HG03196 (cell line): ENCODE measurements around the gene EFCAB9.

ENCODE experiments used
- ATAC-seq: cut with Tn5 transposase; IDR thresholded peaks from one replicate; pipeline ENCODE4 v1.9.1; 2021; ENCODE audit not compliant: unreplicated experiment

Gene EFCAB9

DNA sequence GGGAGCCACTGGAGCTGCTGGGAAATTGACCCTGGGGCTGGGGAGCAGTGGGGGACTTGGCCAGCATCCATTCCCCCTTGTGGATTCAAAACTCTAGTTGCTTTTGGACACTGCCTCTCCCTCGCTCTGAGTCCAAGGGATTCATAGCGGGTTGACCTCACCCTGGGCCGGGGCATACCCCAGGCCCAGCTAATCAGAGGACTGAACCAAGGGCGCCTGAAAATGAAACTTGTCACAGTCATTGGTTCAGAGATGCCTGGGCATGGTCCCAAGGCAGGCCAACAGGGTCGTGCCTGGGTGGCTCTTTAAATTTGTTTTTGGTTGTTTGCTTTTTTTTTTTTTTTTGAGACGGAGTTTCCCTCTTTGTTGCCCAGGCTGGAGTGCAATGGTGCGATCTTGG, 28.5 kb upstream of the EFCAB9 start:
- ATAC-seq, result peak; percentile 70

- no peak for ATAC-seq
Measured at GRCh38 chr5:172166030-172166826, 27.7 kb upstream of the EFCAB9 start.

DNA sequence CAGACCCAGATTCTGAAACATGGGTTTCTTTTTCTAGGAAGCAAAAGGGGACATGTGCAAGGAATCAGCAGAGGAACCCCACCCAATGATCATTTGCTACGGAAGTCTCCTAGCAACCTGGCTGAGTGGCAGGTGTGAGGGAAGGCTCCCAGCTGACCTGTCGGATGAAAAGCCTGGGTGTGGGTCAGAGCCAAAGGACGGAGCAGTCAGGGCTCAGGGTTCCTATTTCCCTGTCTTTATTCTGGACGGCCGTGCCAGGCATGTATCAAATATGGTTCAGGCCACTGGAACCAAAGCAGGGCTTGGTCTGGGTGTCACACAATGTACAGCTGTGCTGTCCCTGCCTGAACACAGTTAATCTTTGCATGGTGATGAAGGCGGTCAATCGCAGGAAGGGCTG, 26.1 kb upstream of the EFCAB9 start:
- ATAC-seq, result no peak

DNA sequence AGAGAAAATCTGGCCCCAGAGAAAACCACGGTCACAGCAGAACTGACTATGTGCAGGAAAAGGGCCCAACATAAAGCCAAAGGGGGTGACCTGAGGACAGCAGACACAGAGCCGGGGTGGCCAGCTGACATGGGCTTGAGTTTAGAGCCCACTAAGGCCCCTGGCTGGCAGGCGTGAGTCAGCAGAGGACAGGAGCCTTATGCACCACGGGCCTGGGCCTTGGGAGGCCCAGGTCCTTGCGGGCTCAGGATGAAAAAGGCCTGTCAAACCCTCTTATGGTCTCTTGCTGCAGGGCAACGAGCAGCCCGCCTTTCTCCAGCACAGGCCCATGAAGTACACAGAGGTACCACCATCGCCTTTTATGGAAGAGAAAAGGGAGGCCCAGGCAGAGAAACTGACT, 25.7 kb upstream of the EFCAB9 start:
- ATAC-seq, result no peak

DNA sequence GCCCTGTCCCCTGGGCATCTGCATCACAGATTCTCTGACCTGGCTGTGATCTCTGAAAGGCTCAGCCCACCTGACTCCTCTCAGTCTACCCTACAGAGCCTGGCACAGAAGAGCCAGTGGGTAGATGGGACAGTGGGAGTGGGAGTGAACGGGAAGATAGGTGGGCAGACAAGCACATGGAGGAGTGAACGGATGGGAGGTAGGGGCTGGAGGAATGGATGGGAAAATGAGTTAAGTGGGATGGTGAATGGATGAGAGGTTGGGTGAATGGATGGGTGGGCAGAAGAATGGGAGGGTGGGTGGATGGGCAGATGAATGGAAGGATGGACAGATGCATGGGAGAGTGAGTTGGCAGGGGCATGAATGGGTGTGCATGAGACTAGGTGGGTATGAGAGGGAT, 24.8 kb upstream of the EFCAB9 start:
- no peak for ATAC-seq

DNA sequence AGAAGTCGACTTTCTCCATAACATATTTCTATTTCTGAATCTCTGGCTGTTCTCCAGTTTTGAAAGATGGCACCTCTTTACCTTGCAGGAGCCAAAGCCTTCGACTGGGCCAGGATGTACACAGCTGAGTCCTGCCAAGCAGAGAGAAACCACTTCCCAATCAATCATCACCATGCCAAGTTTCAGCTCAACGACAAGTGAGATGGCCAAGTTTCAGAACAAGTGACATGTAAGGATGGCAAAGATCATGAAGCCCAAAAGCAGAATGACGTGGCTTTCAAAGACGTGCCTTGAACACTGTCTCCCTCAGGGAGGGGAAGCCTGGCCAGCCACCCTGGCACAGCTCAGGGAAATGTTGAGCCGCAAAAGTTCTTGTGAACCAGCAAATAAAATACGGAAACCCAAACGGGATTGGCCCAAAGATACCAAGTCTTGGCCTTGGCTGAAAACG, 23.7 kb upstream of the EFCAB9 start:
- no peak for ATAC-seq

DNA sequence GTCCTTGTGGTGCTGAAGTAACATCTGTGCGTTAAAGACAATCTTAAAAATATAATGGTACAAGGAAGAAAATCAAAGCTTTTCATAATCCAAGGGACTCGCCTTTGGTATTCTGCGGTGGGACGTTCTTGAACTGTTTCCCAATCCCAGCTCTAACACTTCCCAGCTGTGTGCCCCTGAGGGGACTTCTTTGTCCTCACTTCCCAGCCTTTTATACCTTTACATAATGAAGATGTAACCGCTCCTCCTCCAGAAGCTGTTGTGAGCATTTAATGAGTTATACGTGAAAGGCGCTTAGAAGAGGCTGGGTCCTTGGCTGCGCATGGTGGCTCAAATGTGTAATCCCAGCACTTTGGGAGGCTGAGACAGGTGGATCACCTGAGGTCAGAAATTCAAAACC, 22.9 kb upstream of the EFCAB9 start:
- ATAC-seq, result no peak

DNA sequence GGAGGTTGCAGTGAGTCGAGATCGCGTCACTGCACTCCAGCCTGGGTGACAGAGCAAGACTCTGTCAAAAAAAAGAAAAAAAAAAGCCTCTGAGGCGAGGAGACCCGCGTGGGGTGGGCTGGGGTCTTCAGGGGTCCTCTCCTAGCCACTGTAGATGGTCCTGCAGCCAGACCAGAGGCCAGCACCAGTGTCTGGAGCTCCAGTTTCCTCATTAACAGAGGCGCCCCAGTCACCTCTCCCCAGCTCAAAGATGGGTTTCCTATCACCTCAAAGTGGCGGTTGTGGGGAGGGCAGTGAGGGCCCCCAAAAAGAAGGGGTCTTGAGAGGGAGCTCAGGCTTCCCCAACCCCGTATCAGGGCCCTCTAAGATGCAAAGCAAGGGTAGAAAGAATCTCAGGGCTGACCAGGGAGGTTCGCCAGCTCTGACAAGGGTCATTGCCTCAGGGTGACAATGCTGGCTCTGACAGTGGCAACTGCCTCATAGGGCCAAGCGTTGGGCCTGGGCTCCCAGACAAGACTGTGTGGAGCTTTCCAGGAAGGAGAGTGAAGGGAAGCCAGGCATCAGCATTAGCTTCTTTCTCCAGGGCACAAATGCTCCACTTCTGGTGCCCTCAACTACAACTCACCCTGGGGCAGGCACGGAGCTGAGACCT, 20.9 kb upstream of the EFCAB9 start:
- ATAC-seq, result no peak

GRCh38 chr5:172173564-172174153, 20.3 kb upstream of the EFCAB9 start:
- ATAC-seq, result no peak

DNA sequence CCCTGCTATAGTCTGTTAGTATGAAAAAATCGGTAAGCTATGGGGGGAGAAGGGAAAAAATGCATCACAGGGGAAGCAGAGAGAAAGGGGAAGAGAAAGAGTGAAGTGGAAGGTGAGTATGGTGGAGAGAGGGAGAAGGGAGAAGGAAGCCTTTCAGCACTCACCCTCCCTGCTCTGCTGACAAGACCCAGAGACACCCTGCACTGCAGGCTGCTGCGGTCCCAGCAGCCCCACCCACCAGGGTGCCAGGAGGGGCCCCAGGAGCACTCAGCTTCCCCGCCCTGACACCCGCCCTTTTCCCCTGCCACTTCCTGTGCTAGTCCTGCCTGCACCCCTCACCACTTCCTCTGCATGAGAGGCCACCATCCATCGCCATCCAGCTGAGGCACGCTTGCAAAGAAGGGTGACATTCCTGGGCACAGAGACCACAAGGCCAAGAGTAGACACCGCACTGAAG, 18.7 kb upstream of the EFCAB9 start:
- ATAC-seq, result peak; percentile 51

GRCh38 chr5:172177176-172177575, 16.8 kb upstream of the EFCAB9 start:
- ATAC-seq, result no peak

DNA sequence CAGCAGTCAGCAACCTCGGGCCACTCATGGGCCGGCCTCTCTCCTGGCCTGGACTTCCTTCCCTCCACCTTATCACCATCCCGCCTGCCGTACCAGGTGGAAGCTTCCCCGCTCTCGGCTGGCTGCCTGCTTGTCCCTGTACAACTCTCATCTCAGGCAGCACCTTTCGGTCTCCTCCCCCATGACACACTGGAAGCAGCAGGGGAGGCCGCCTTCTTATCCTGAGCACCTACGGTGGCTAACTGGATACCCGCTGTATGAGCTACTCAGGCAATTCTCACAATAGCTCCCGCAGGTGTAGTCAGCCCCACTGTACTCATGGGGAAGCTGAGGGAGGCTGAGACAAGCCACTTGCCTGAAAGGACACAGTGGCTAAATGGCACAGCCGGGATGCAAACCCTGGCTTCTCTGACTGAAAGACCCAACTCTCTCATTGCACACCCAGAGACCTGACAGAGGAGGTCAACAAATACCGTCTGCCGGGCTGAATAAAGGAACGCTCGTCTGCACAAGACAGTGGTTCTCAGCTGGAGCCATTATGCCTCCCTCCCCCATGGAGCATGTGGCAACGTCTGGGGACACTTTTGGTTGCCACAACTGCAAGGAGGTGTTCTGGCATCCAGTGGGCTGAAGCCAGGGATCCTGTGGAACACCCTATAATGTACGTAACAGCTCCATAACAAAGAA, 15.5 kb upstream of the EFCAB9 start:
- no peak for ATAC-seq

DNA sequence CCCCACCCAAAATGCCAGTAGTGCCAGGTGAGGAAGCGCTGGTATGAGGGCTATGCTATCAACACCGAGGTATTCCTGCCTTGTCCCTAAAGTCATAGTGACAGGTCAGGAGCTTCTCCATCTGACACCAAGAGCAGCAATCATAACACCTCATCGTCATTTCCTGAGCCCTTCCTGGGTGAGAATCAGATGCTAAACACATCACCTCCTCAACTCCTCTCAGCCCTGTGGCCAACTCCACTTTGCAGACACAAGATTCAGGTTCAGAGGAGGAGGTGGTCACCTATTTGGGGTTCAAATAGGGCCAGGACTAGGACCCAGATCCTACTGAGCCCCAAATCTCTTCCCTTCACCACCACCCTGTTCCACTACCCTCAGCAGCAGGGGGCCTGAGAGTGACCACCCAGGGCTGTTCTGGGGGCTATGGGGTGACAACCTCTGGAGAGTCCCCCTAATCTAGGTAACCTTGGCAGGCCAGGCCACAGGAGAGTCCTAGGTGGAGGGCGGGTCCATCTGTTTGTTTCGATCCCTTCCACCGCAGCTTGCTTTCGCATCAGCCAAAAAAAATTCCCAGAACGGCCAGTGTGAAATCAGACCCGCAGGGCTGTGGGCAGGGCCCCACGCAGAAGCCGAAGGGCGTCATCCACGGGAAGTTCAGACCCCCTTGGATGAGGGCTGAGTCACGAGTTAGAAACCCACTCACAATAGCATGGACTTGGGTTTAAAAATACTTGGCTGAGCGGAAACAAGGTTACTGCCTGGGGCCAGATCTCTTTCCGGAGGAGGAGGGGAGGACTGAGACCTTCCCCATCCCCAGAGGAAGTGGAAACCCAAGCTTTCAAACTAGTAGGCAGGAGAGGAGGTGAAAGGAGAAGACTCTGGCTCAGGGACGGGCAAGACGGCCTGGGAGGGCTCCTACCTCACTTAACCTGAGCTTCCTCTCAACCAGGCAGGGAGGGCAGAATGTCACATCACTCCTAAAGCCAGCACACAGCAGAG, 14.7 kb upstream of the EFCAB9 start:
- ATAC-seq, result peak; percentile 32

DNA sequence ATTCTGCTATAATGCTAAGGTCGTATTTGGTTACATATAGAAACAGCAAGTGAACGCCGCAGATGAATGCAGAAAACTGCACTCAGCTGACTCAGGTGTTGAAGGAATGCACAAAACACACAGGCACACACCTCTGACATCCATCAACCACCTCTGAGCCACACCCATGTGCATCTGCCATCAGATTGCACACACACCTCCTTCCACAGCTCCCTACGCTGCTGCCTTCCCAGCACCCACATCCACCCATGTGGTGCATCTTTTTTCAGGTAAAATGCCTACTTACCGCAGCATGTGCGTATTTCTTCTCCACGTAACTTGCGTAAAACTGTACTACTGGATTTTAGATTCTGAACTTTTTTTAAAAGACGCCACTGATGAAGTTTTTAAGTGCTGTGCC, 13.0 kb upstream of the EFCAB9 start:
- ATAC-seq, result no peak

DNA sequence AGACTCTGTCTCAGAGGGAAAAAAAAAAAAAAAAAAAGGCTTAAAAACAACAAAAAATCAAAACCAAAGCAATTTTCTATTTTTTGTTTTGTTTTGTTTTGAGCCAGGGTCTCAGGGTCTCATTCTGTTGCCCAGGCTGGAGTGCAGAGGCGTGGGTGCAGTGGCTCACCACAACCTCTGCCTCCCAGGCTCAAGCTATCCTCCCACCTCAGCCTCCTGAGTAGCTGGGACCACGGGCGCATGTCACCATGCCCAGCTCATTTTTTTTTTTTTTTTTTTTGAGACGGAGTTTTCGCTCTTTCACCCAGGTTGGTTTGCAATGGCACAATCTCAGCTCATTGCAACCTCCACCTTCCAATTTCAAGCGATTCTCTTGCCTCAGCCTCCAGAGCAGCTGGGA, 11.7 kb upstream of the EFCAB9 start:
- no peak for ATAC-seq

- ATAC-seq, result no peak
Measured at GRCh38 chr5:172183881-172184280, 10.1 kb upstream of the EFCAB9 start.

- no peak for ATAC-seq
Measured at GRCh38 chr5:172185096-172185461, 8.9 kb upstream of the EFCAB9 start.

DNA sequence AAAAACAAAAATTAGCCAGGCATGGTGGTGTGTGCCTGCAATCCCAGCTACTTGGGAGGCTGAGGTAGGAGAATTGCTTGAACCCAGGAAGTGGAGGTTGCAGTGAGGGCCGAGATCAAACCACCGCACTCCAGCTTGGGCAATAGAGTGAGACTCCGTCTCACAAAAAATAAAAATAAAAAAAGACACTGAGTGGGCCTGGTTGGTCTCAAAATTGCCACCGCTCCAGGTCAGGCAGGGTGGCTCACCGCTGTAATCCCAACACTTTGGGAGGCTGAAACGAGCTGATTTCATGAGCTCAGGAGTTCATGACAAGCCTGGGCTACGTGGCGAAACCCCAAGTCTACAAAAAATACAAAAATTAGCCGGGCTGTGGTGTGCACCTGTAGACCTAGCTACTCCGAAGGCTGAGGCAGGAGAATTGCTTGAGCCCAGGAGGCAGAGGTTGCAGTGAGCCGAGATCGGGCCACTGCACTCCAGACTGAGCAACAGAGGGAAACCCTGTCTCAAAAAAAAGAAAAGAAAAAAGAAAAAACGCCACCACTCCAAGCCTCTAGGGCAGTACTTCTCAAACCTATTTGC, 7.8 kb upstream of the EFCAB9 start:
- no peak for ATAC-seq

- ATAC-seq, result peak; percentile 24
Measured at GRCh38 chr5:172187118-172188032, 6.6 kb upstream of the EFCAB9 start.
